ENCODE data around the gene PALS2.

DNA sequence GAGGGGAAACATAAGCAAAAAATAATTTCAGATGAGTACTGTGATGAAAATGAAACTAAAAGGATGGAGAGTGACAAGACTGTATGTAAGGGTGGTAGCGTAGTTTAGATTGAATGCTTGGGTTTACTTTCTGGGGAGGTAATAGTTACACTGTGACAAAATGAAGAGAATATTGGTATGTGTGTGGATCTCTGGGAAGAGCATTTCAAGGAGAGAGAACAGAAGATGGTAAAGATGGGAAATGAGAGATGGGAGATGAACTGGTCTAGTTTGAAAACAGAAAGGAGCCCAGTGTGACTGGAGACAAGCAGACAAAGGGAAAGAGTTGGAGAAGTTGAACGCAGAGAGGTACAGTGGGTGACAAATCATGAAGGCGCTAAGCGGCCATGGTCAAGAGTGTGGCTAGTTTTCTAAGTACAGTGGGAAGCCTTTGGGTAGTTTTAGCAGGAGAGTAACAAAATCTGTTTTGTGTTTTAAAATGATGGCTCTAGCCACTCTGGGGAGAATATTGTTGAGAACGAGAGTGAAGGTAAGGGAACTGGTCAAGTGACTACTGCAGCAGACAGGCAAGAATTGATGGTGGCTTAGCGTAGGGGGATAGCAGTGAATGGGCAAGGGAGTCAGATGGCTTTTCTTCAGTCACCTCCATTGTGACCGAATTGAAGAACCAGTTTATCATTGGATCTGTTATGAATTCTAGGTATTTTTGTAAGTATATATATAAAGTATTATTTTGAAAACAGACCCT, 22.6 kb downstream of the PALS2 start:
- TF ChIP-seq MAZ (CRISPR knock-in tag; conservative IDR thresholded peaks at IDR 0.05 in 1 of 2, IDR thresholded peaks at IDR 0.05 in 1 of 2) (no peak), YY1 (IDR thresholded peaks at IDR 0.05; ENCODE audit: borderline replicate concordance in 1 of 3, control insufficient read depth in 1 of 3, extremely low read depth in 1 of 3, insufficient read depth in 3 of 3, insufficient read length in 1 of 3, insufficient replicate concordance in 2 of 3, low read depth in 1 of 3, low read length in 2 of 3) (no peak), RFX7 (CRISPR knock-in tag; IDR thresholded peaks at IDR 0.05) (no peak), JUND (IDR thresholded peaks at IDR 0.05; ENCODE audit: borderline replicate concordance, low read depth, low read length) (no peak), JUND (tag; IDR thresholded peaks at IDR 0.05; ENCODE audit: borderline replicate concordance, low read depth, low read length) (no peak), EGR1 (conservative IDR thresholded peaks at IDR 0.05) (no peak), NCOA1 (IDR thresholded peaks at IDR 0.05; ENCODE audit: low read depth) (no peak)
- TF ChIP-seq, protein P1, sequence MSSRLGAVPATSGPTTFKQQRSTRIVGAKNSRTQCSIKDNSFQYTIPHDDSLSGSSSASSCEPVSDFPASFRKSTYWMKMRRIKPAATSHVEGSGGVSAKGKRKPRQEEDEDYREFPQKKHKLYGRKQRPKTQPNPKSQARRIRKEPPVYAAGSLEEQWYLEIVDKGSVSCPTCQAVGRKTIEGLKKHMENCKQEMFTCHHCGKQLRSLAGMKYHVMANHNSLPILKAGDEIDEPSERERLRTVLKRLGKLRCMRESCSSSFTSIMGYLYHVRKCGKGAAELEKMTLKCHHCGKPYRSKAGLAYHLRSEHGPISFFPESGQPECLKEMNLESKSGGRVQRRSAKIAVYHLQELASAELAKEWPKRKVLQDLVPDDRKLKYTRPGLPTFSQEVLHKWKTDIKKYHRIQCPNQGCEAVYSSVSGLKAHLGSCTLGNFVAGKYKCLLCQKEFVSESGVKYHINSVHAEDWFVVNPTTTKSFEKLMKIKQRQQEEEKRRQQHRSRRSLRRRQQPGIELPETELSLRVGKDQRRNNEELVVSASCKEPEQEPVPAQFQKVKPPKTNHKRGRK (tag; IDR thresholded peaks at IDR 0.05), result no peak
- TF ChIP-seq, protein P2, sequence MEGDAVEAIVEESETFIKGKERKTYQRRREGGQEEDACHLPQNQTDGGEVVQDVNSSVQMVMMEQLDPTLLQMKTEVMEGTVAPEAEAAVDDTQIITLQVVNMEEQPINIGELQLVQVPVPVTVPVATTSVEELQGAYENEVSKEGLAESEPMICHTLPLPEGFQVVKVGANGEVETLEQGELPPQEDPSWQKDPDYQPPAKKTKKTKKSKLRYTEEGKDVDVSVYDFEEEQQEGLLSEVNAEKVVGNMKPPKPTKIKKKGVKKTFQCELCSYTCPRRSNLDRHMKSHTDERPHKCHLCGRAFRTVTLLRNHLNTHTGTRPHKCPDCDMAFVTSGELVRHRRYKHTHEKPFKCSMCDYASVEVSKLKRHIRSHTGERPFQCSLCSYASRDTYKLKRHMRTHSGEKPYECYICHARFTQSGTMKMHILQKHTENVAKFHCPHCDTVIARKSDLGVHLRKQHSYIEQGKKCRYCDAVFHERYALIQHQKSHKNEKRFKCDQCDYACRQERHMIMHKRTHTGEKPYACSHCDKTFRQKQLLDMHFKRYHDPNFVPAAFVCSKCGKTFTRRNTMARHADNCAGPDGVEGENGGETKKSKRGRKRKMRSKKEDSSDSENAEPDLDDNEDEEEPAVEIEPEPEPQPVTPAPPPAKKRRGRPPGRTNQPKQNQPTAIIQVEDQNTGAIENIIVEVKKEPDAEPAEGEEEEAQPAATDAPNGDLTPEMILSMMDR (IDR thresholded peaks at IDR 0.05 in 2 of 3, conservative IDR thresholded peaks at IDR 0.05 in 1 of 3; ENCODE audit: insufficient read depth in 2 of 3, low read depth in 1 of 3, low read length in 3 of 3), result no peak
